NCI-H2081 (cell line): ENCODE data around the gene SYNDIG1.

Experiments used
- DNase-seq, 2 experiments: peaks; one replicate each; lab custom pipeline; 2025; lab: John Stamatoyannopoulos, UW

Gene SYNDIG1

GRCh38 chr20:24469116-24469893 is at the start of gene SYNDIG1:
Gene SYNDIG1 (plus strand): TSS chr20:24469629. CDS start chr20:24543098, 73,469 bp downstream.
- DNase-seq: no peak

GRCh38 chr20:24419786-24420185 is 49.6 kb upstream of the SYNDIG1 start:
- DNase-seq: no peak

GRCh38 chr20:24420567-24420966 is 48.9 kb upstream of the SYNDIG1 start:
- no peak for DNase-seq

GRCh38 chr20:24421071-24421470 is 48.4 kb upstream of the SYNDIG1 start:
- DNase-seq: no peak

DNA sequence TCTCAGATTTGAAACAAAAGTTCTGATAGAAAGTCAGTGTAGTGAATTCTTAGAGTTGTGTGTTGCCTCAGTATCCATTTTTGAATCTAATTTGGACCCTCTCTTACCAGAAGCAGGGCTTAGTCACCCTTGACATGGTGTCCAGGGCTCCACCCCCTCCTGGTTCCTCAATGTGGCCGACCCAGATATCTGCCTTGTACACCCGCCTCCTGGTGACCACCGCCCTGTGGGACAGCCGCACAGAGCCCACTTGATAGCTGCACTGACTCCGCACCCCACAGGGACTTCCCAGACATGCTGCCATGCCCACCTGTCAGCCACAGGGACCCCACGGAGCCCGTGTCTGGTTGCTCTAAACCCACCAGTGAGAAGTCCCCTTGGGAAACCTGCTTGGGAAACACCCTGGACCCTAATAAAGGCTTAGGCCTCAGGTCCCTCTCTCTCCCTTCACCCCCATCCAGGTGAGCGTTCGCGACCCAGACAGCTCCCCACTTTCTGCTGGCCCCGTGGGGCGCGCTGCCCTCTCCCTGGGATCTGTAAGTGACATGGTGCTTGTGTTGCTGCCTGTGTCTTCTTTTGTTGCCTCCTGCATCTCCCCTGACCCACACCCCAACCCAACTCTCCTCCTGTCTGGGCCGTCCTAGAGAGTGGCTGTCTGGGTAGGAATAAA is 47.2 kb upstream of the SYNDIG1 start:
- no peak for DNase-seq

DNA sequence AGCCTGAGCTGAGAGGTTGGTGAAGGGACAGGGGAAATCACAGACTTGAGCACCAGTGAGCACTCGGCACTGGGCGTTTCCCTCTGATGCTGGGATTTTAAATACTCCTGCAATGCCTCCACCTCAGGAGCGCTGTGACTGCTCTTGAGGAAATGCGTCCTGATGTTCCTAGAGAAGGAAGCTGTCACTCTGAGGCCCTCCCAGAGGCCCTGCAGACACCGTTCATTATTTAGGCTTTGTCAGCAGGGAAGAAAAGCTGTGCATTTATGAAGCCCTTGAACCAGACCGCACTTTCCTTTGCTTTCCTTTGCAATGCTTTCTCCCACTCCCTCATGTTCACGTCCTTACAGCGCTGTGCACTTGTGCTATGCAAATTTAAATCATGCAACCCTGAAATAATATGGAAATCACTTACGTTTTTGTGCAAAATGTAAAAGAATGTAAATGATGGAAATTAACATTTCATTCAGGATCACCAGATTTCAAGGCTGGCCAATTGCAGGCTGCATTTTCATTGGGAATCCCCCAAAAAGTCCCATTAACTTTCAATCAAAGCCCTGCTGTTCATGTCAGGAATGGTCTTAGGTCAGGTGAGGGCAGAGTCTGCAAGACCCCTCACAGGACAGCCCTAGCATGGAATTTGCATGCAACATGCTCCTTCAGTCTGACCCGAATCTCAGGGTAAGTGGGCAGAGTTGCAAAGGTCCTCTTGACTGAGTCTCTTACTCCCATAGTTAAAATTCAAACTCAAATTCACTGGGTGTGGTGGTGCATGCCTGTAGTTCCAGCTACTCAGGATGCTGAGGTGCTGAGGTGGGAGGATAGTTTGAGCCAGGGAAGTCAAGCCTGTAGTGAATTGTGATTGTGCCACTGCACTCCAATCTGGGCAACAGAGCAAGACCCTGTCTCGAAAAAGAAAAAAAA is 45.8 kb upstream of the SYNDIG1 start:
- DNase-seq: no peak

- DNase-seq: no peak
Observed at GRCh38 chr20:24425523-24426135, 43.8 kb upstream of the SYNDIG1 start.

DNA sequence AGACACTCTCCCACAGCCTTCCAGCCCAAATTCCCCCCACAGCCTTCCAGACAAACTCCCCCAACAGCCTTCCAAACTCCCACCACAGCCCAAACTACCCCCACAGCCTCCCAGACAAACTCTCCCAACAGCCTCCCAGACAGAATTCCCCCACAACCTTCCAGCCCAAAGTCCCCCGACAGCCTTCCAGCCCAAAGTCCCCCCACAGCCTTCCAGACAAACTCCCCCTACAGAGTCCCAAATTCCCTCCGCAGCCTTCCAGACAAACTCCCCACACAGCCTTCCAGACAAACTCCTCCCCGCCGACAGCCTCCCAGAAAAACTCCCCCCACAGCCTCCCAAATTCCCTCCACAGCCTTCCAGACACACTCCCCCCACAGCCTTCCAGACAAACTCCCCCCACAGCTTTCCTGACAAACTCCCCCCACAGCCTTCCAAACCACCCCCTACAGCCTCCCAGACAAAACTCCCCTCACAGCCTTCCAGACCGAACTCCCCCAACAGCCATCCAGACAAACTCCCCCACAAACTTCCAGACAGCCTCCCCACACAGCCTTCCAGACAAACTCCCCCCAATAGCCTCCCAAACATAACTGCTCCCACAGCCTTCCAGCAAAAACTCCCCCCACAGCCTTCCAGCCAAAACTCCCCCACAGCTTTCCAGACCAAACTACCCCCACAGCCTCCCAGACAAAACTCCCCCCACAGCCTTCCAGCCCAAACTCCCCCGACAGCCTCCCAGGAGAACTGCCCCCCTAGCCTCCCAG is 38.0 kb upstream of the SYNDIG1 start:
- no peak for DNase-seq

GRCh38 chr20:24432046-24432442 is 37.4 kb upstream of the SYNDIG1 start:
- no peak for DNase-seq

DNA sequence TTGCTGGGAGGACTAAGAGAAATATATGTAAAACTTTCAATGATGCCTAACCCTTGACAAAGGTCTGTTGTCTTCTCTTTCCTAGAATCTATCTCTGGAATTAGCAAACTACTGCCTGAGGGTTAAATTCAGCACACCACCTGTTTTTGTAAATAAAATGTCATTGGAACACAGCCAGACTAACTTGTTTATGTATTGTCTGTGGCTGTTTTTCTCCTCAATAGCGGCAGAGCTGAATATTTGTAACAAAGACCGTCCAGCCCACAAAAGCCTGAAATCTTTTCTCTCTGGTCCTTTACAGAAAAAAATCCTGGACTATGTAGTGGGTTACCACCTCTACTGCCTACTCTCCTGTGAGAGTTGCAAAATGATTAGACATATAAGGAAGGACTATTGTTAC is 33.3 kb upstream of the SYNDIG1 start:
- no peak for DNase-seq

- no peak for DNase-seq
Observed at GRCh38 chr20:24437196-24438082, 32.0 kb upstream of the SYNDIG1 start.

- no peak for DNase-seq
Observed at GRCh38 chr20:24438331-24438730, 31.1 kb upstream of the SYNDIG1 start.

DNA sequence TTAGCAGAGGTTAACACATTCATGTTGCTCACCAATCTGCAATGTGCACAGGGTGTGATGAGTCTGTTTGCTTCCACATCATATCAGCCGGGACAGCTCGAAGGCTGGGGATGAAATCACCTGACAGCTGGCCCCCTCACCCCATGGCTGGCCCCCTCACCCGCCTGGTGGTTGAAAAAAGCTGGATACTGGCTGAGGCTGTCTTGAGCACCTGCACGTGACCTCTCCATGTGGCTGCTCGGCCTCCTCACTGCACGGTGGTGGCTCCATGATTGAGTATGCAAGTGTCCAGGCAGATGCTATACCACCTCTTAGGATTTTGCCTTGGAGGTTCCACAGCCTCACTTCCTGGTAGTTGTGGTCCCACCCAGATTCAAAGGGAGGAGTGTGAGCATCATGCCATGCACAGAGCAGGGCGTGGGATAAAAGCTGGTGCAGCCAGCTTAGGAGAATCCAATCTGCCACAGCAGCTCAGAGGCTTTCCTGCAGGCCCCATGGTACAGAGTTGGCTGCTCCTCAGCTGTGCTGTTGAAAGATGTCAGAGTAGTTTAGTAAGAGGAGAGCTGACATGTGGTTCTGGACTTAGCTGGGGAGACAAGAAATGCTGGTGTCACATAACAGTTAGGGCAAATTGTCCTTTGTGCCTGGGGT is 29.6 kb upstream of the SYNDIG1 start:
- DNase-seq: no peak

DNA sequence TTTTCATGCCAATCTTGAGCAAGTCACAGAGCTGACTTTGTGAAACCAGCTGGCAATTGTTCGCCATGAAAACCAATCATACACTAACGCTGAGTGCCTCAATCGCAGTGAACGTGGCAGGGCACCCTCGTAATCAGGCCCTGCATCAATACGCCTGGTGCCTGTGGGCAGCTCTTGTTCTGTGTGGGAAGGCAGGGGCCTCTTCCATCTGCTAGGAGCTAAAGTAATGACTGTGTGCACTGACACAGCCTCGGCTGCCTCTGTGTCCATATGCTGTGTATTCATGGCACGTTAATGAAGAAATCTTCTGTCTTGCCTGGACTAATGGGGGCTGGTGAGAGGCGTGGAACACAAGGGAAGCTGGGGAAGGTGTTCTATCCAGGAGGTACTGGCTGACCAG is 27.8 kb upstream of the SYNDIG1 start:
- DNase-seq: no peak

- DNase-seq: no peak
Observed at GRCh38 chr20:24442909-24443308, 26.5 kb upstream of the SYNDIG1 start.

- no peak for DNase-seq
Observed at GRCh38 chr20:24443436-24443835, 26.0 kb upstream of the SYNDIG1 start.

DNA sequence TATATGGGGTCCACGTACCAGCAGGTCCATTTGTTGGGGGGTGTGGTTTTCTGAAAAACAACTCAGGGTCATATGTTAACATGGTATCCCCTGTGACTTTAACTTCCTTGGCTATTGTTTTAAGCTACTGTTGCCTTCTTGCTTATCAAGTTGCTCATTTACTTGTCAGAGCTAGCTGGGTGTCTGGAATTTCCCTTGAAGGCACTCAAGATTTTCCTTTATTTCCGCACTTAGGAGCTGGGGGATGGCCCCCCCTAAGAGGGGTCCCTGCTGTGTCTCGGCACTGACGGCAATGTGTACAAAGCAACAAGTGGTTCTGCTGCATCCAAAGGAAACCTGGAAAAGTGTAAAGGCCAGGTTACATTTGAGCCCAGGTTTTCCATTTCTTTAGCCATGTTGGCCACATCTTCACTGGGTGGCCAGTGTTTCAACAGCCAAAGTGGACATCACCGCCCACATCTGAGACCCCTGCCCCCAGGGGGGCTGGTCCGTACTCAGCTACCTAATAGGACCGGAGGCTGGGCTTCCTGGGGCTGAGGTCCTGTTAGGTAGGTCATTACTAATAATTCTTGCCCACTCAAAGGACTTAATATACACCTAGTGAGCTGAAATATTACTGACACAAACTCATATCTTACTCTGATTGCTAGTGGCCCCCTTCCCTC is 24.8 kb upstream of the SYNDIG1 start:
- DNase-seq: no peak

DNA sequence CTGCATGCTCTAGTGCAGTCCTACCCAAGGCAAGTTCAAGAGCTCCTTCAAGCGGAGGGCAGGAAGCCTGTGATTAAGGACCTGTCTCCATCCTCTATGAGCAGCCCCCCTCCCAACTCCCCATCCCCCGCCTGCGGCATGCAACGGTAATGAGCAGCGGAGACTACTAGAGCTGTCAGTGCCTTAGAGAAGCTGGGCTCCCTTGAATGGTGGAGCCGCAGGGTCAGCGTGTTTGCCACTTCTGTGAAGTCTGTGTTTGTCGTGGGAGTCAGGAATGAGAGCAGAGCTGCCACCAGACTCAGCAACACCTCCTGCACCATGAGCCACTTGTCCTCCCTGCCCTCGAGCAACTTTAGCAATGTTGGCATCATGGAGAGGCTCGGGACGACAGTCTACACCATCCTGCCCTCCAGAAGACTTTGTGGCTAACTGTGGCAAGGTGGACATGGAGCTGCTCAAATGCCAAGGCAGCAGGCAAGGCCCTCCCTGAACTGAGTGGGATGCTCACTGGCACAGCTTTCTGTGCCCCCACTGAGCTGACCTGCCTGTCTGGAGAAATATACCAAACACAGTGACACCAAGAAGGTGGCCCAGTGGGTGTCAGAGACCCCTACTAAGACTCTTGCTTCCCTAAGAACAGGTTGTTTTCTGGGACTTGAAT is 23.8 kb upstream of the SYNDIG1 start:
- DNase-seq: no peak

- no peak for DNase-seq
Observed at GRCh38 chr20:24446811-24447210, 22.6 kb upstream of the SYNDIG1 start.
